Right cardiac atrium (tissue), 5 donors: ENCODE measurements around the gene EHD3. TPM values are rescaled to one million over a fixed set of nuclear protein-coding genes. Genes with fewer than 3 reads are reported as not detected.

Experiments used
- ATAC-seq, 2 donors: fragments of 200-7000 bp; cut with Tn5 transposase; one replicate each; pipeline versions ENCODE4 v1.8.0 to v1.9.1; 2020; ENCODE audit warnings: moderate library complexity in 2 of 2, mild to moderate bottlenecking in 1 of 2
- DNase-seq, 3 donors: peaks; one replicate each; pipeline ENCODE4 v3.0.0-alpha.2; 2020
- H3K27ac ChIP-seq: one replicate; pipeline ENCODE4 v1.5.1; 2013; ENCODE audit warnings: mild to moderate bottlenecking, low read length, control low read depth, moderate library complexity
- H3K27me3 ChIP-seq: one replicate; pipeline ENCODE4 v1.6.1; 2013; ENCODE audit not compliant: control insufficient read depth, insufficient read depth
- H3K4me1 ChIP-seq: one replicate; pipeline ENCODE4 v1.6.1; 2013; ENCODE audit warnings: low read length; ENCODE audit not compliant: control insufficient read depth, insufficient read depth
- H3K4me3 ChIP-seq: one replicate; pipeline ENCODE4 v1.5.1; 2013; ENCODE audit warnings: low read length, control low read depth
- H3K9me3 ChIP-seq: one replicate; pipeline ENCODE4 v1.6.1; 2013; ENCODE audit warnings: low read length; ENCODE audit not compliant: control insufficient read depth
- WGBS: extraction: QIAGEN DNeasy Blood & Tissue Kit; methylation state at CpG from one replicate; pipeline ENCODE4 v1.1.7; 2013; 5-methylcytosine and 5-hydroxymethylcytosine counted together
- intact Hi-C, 4 donors: fragments of 100-400 bp; cut with DNase I; formaldehyde crosslinking; loops; one replicate each; pipeline versions ENCODE4 v1.11.0 to v1.14.0; 2022 to 2023
- polyA plus RNA-seq: library from polyadenylated mRNA; stranded (reverse); fragments of 200-250 nt; gene quantifications from one replicate; pipeline ENCODE4 v1.2.3, GENCODE V29; 2013
- total RNA-seq, 4 donors: library from RNA; stranded (reverse); fragmentation: NEBNext Ultra II Directional; extraction: Animal tissue kit (Norgen Biotek cat#: 25700); gene quantifications; one replicate each; pipeline ENCODE4 v1.2.1, GENCODE V29; 2021
- donor health status: healthy with polysubstance abuse.
- donor health status: DM: no; HTN: yes; CAD: no.
- donor health status: DM: no; HTN: no; CAD: no.
- donor health status: DM: no; HTN: yes; CAD: no; lungs with severe emphysema.
- donor health status: DM: yes; HTN: yes; CAD: no.

The EHD3 gene
- total and polyA plus RNA-seq, 5 donors: 7.4 to 13.3 (median 10.4) TPM

DNA sequence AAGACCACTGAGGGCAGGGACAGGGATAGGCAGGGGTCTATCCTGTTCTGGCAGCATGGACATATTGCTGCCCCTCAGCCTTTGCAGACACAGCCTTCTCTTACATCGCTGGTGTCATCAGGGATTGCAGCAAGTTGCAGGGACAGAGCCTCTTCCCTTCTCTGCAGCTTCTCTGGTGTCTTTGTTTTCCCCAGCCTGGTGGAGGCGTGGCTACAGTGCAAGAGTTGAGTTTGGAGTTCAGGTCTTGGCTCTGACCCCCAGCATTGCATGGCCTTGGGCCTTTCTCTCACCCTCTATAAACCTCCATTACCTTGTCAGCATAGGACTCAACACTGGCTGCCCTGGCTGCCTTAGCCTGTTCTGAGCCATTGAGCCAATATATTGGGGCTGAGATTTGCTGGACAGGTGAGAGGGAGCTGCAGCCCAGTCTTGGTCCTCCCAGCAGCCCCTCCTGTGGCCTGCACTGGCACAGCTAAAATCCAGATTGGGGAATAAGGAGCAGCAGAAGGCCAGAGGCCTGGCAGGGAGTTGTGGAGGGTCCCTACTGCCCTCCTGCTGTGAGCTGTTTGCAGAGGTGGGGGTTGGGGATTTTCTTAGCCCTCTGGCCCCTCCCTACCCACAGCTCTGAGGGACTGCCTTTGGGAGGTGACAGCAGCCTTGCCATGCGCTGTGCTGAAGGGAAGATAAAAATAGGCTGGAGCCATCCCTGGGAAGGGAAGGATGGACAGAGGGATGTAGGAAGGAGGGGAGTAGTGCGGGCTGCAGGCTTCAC lies 22.8 kb downstream of the EHD3 start:
- DNase-seq (no peak), ATAC-seq (peak in 1 of 2 donors; percentile 37)
- Histone ChIP-seq H3K4me3 (no peak overlapping the region), H3K9me3 (no peaks in the 10 kb centered on the region), H3K4me1 (no peaks in the 10 kb centered on the region), H3K27me3 (no peaks in the 10 kb centered on the region), H3K27ac (no peak overlapping the region)
- intact Hi-C loops: no loop called here
- 80% methylated on average over 4 of the region's 4 CpGs for WGBS

DNA sequence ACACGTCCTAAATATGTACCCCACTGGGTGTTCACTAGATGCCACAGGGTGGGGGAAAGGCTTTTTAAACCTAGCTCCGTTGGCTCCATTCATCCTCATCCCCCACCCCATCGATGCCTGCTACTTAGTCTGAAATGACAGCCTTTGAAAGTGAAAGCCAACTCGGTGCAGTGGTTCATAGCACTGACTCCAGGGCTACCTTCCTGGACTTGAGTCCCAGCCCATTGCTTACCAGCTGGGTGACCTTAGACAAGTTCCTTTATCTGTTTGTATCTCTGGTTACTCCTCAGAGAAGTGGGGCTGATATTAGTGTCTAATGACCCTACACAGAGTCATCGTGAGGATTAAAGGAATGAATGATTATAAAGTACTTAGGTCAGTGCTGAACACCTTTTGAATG lies 24.4 kb downstream of the EHD3 start:
- Histone ChIP-seq H3K27me3 (no peaks in the 10 kb centered on the region), H3K4me1 (no peaks in the 10 kb centered on the region), H3K9me3 (no peaks in the 10 kb centered on the region), H3K4me3 (no peak overlapping the region), H3K27ac (no peak overlapping the region)
- intact Hi-C loops: no loop called here
- ATAC-seq (no peak), DNase-seq (no peak)
- 82% methylated on average over 5 of the region's 5 CpGs for WGBS

DNA sequence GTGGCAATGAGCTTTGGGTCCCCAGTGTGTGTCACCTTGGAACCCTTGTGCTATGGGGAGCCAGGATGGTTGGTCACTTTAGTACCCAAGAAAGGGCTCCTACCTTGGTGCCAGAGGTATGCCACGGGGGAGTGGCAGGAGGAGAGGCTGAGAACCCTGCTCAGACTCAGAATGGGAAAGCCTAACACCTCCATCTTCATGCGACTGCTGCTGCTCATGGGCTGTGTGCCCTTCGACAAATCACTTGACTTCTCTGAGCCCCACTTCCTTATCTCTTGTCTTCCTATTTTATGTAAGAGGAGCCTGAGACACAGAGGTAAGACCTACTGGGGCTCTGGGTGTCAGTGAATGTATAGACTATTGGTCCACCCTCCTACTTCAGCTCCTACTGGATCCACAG lies 25.1 kb downstream of the EHD3 start:
- Histone ChIP-seq H3K27me3 (no peaks in the 10 kb centered on the region), H3K9me3 (no peaks in the 10 kb centered on the region), H3K4me3 (no peak overlapping the region), H3K27ac (no peak overlapping the region), H3K4me1 (no peaks in the 10 kb centered on the region)
- ATAC-seq (no peak), DNase-seq (no peak)
- intact Hi-C loops: no loop called here
- 96% methylated on average over 3 of the region's 3 CpGs for WGBS

DNA sequence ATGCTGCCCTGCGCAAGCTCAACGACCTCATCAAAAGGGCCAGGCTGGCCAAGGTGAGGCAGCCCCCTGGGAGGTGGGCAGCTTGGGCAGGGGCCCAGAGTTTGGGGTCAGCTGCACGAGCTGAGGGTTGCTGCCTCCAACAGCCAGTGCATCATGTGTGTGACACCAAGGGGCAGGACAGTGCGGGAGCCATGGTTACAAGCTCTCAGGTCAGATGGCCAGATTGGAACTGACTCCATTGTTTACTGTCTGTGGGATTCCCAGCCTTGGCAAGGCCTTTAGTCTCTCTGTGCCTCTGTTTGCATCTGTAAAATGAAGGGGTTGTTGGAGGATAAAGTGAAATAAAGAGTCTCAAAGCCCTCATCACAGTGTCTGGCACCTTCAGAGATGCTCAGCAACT lies 26.9 kb downstream of the EHD3 start:
- no peak for DNase-seq
- no peaks in the 10 kb centered on the region for H3K9me3 ChIP-seq
- no peak overlapping the region for H3K4me3 ChIP-seq
- no peaks in the 10 kb centered on the region for H3K27me3 ChIP-seq
- no peak overlapping the region for H3K27ac ChIP-seq
- no peaks in the 10 kb centered on the region for H3K4me1 ChIP-seq
- intact Hi-C loops: no loop called here
- 90% methylated on average over 4 of the region's 4 CpGs for WGBS
- no peak for ATAC-seq

GRCh38 chr2:31263636-31264190 lies 29.8 kb downstream of the EHD3 start:
- ATAC-seq: peak in 1 of 2 donors; percentile 57
- WGBS: 81% methylated on average over 3 of the region's 3 CpGs
- DNase-seq: no peak
- Histone ChIP-seq H3K27ac (no peak overlapping the region), H3K4me1 (no peaks in the 10 kb centered on the region), H3K4me3 (no peak overlapping the region), H3K27me3 (no peaks in the 10 kb centered on the region), H3K9me3 (no peaks in the 10 kb centered on the region)
- intact Hi-C loops: no loop called here

GRCh38 chr2:31265234-31265633 lies 31.3 kb downstream of the EHD3 start:
- WGBS: 93% methylated on average over 6 of the region's 6 CpGs

DNA sequence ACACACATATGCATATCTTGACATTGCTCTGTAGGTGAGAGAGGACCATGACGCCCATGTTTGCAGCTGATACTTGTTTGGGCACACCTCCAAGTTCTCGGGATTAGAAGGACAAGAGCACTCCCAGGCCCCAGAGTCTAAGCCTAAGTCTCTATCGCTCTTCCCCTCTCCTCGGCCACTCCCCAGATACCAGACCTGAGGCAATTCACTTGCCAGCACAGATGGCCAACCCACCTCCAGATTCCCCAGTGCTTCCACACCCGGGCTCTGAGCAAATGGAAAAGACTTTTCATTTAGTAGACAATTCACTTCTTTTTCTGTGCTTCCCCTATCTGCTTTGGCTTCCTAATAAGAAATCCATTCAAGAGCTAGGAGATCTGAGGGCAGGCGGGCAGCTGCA lies 32.9 kb downstream of the EHD3 start:
- Histone ChIP-seq H3K4me1 (no peaks in the 10 kb centered on the region), H3K4me3 (no peak overlapping the region), H3K9me3 (no peaks in the 10 kb centered on the region), H3K27ac (no peak overlapping the region), H3K27me3 (no peaks in the 10 kb centered on the region)
- no peak for ATAC-seq
- WGBS: 72% methylated on average over 6 of the region's 6 CpGs
- intact Hi-C loops: no loop called here
- DNase-seq: no peak

More at GRCh38 chr2:31265234-31265633, 31.3 kb downstream of the EHD3 start:
- Histone ChIP-seq H3K27ac (no peak overlapping the region), H3K4me3 (no peak overlapping the region), H3K4me1 (no peaks in the 10 kb centered on the region), H3K9me3 (no peaks in the 10 kb centered on the region), H3K27me3 (no peaks in the 10 kb centered on the region)
- ATAC-seq (no peak), DNase-seq (no peak)
- intact Hi-C loops: no loop called here

GRCh38 chr2:31267437-31268120 lies 33.6 kb downstream of the EHD3 start:
- Histone ChIP-seq H3K4me1 (no peaks in the 10 kb centered on the region), H3K4me3 (no peak overlapping the region), H3K27ac (no peak overlapping the region), H3K27me3 (no peaks in the 10 kb centered on the region), H3K9me3 (no peaks in the 10 kb centered on the region)
- 89% methylated on average over 8 of the region's 8 CpGs for WGBS
- ATAC-seq (no peak), DNase-seq (no peak)
- intact Hi-C loops: no loop called here

- DNase-seq (no peak), ATAC-seq (no peak)
- H3K4me1 ChIP-seq: no peaks in the 10 kb centered on the region
- H3K9me3 ChIP-seq: no peaks in the 10 kb centered on the region
- H3K27ac ChIP-seq: no peak overlapping the region
- intact Hi-C loops: no loop called here
- no peak overlapping the region for H3K4me3 ChIP-seq
- WGBS: 94% methylated on average over 2 of the region's 2 CpGs
- no peaks in the 10 kb centered on the region for H3K27me3 ChIP-seq
Measured at GRCh38 chr2:31268344-31268743, 34.4 kb downstream of the EHD3 start.

- no peak for DNase-seq
- Histone ChIP-seq H3K9me3 (no peaks in the 10 kb centered on the region), H3K4me1 (no peaks in the 10 kb centered on the region), H3K27me3 (no peaks in the 10 kb centered on the region), H3K4me3 (no peak overlapping the region), H3K27ac (no peak overlapping the region)
- 52% methylated on average over 4 of the region's 4 CpGs for WGBS
- intact Hi-C loops: no loop called here
- peak in 1 of 2 donors; percentile 28 for ATAC-seq
Measured at GRCh38 chr2:31269087-31269486, 35.1 kb downstream of the EHD3 start.

- no peak for DNase-seq
- WGBS: 98% methylated on average over 3 of the region's 3 CpGs
- Histone ChIP-seq H3K27ac (no peak overlapping the region), H3K9me3 (no peaks in the 10 kb centered on the region), H3K4me3 (no peak overlapping the region), H3K4me1 (no peaks in the 10 kb centered on the region), H3K27me3 (no peaks in the 10 kb centered on the region)
- no peak for ATAC-seq
- intact Hi-C loops: no loop called here
Measured at GRCh38 chr2:31270131-31270530, 36.2 kb downstream of the EHD3 start.
